ENCODE results near the gene TICAM1. TPM values are rescaled to one million over a fixed set of nuclear protein-coding genes. Genes with fewer than 3 reads are reported as not detected.
A peak's percentile ranks its signal among the peaks of the same experiment; 100 is the strongest.

TICAM1 gene
- total RNA-seq, 1 experiment from 2014 or later: 7.0 TPM

DNA sequence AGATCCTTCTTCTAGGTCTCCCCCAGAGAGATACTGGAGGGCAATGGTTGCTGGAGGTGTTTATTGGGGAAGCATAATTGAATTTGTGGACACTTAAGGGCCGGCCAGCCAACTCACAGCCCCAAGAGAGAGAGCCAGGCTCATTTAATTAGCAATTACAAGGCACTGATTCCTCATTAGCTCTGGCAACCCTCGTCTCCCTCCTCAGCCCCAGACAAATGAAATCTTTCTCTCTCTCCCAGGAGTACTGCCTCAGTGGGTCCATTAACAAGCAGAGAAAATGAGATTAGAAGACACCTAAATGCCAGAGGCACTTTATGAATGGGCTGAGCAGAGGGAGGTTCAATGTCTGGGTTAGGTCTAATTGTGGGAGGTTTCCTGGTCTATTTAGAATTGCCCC is 58.9 kb downstream of the TICAM1 start:
- no peak overlapping the region for H3K27ac ChIP-seq (ENCODE audit: low read depth, low read length, poor library complexity, severe bottlenecking)
- DNase-seq (ENCODE audit: low spot score): no peak
- intact Hi-C loops (cut with micrococcal nuclease; ENCODE audit: unreplicated experiment): no loop called here
- no peaks in the 10 kb centered on the region for H3K36me3 ChIP-seq (ENCODE audit: insufficient read depth, low read length, poor library complexity, severe bottlenecking)
- POLR2A ChIA-PET (ENCODE audit: low non-redundant PET): no interaction called here
- no peaks in the 10 kb centered on the region for H3K4me1 ChIP-seq (ENCODE audit: insufficient read depth, low read length, poor library complexity, severe bottlenecking)
- H3K27me3 ChIP-seq (replicated peaks; ENCODE audit: insufficient read depth, low read depth, low read length, poor library complexity): peaks cover 26% of the 10 kb centered on the region
- BruUV-seq (replicated peaks): no TSS peak
- CTCF ChIA-PET: no interaction called here
- H3K4me3 ChIP-seq (ENCODE audit: low read depth, low read length, poor library complexity, severe bottlenecking): no peak overlapping the region
- H3K9me3 ChIP-seq (ENCODE audit: low read depth, low read length, poor library complexity, severe bottlenecking): no peaks in the 10 kb centered on the region
- no peak for TF ChIP-seq EZH2 (IDR thresholded peaks at IDR 0.05; ENCODE audit: borderline replicate concordance, low read depth, low read length, poor library complexity, severe bottlenecking)
- TF ChIP-seq, protein P1, sequence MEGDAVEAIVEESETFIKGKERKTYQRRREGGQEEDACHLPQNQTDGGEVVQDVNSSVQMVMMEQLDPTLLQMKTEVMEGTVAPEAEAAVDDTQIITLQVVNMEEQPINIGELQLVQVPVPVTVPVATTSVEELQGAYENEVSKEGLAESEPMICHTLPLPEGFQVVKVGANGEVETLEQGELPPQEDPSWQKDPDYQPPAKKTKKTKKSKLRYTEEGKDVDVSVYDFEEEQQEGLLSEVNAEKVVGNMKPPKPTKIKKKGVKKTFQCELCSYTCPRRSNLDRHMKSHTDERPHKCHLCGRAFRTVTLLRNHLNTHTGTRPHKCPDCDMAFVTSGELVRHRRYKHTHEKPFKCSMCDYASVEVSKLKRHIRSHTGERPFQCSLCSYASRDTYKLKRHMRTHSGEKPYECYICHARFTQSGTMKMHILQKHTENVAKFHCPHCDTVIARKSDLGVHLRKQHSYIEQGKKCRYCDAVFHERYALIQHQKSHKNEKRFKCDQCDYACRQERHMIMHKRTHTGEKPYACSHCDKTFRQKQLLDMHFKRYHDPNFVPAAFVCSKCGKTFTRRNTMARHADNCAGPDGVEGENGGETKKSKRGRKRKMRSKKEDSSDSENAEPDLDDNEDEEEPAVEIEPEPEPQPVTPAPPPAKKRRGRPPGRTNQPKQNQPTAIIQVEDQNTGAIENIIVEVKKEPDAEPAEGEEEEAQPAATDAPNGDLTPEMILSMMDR (conservative IDR thresholded peaks at IDR 0.05; ENCODE audit: low read depth, low read length): no peak

DNA sequence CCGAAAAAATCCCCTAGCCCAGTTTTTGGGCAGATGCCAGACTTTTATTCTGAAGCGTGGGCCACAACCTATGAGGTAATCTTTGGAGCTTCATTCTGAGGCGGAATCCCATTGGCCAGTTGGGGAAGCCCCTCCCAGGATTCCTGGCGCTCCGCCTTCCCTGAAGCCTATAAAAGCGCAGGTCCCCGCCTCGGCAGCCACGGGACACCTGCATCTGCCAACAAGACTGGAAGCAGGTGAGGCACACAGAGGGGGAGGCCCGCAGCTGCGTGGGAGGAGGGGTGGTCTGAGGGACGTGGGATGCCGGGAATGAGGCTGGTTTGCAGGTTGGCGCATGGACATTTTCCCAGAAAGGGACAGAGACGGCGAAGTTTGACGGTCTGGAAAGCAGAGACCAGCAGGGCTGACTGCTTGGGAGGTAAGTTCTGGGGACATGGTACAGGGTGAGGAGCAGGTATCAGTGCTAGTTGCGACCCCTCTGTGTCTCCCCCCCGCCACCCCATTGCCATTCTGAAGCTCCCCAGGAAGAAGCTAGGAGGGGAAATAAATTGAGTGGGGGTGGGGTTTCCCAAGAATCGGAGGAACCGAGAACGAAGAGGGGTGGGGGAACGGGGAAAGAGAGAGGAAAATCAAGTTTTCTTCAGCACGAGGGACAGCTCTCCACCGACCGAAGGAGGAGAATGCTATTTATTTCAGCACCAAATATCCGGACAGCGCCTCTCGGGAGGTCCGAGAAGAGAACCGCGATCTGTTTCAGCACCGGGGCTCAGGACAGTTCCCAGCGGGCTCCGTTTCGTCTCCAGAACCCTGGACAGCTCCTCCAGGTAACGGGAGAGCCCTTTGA is 62.4 kb downstream of the TICAM1 start:
- intact Hi-C loops (cut with micrococcal nuclease; ENCODE audit: unreplicated experiment): no loop called here
- no peak for TF ChIP-seq EZH2 (IDR thresholded peaks at IDR 0.05; ENCODE audit: borderline replicate concordance, low read depth, low read length, poor library complexity, severe bottlenecking)
- TF ChIP-seq, protein P1 (conservative IDR thresholded peaks at IDR 0.05; ENCODE audit: low read depth, low read length): no peak
- BruUV-seq (replicated peaks): no TSS peak
- Histone ChIP-seq H3K27ac (ENCODE audit: low read depth, low read length, poor library complexity, severe bottlenecking) (no peak overlapping the region), H3K4me1 (ENCODE audit: insufficient read depth, low read length, poor library complexity, severe bottlenecking) (no peaks in the 10 kb centered on the region), H3K9me3 (ENCODE audit: low read depth, low read length, poor library complexity, severe bottlenecking) (no peaks in the 10 kb centered on the region), H3K36me3 (ENCODE audit: insufficient read depth, low read length, poor library complexity, severe bottlenecking) (no peaks in the 10 kb centered on the region), H3K27me3 (replicated peaks; ENCODE audit: insufficient read depth, low read depth, low read length, poor library complexity) (peaks cover 4% of the 10 kb centered on the region), H3K4me3 (ENCODE audit: low read depth, low read length, poor library complexity, severe bottlenecking) (no peak overlapping the region)
- peak; percentile 92 for DNase-seq (ENCODE audit: low spot score)
- ChIA-PET POLR2A (ENCODE audit: low non-redundant PET) (no interaction called here), CTCF (no interaction called here)

Small RNA genes within 50 kb of the gene (microRNA-seq; reads per million reads assigned to microRNA genes)
- gene MIR7-3: 6.5 reads per million, percentile 21 among the genes with 10 or more reads in this experiment

Other genes with a start within 250 kb of the TICAM1 start
- 24.7 and 25.4 TPM in 2 replicates for gene TNFAIP8L1, start 192.2 kb downstream of the TICAM1 start, total RNA-seq (2021)
- gene MYDGF, start 161.4 kb downstream of the TICAM1 start, total RNA-seq (2021): 128 TPM in 2 replicates
- gene DPP9, start 107.9 kb downstream of the TICAM1 start, total RNA-seq (2021): 60.2 and 65.7 TPM in 2 replicates
- gene FEM1A, start 40.0 kb downstream of the TICAM1 start, total RNA-seq (2021): 17.4 and 18.9 TPM in 2 replicates
- gene PLIN3, start 36.0 kb upstream of the TICAM1 start, total RNA-seq (2021): 30.6 and 39.9 TPM in 2 replicates
- not detected in 2 replicates for gene ARRDC5, start 71.2 kb upstream of the TICAM1 start, total RNA-seq (2021)
- 192 and 203 TPM in 2 replicates for gene UHRF1, start 77.8 kb upstream of the TICAM1 start, total RNA-seq (2021)
- 30.0 and 34.8 TPM in 2 replicates for gene KDM4B, start 137.4 kb upstream of the TICAM1 start, total RNA-seq (2021)